GM23338 (cell line): ENCODE results near the gene RAB11FIP3. TPM values are rescaled to one million over a fixed set of nuclear protein-coding genes. Genes with fewer than 3 reads are reported as not detected.

Source experiments
- ATAC-seq: fragments of 200-7000 bp; cut with Tn5 transposase; 3 replicates; pipeline ENCODE4 v1.9.1; 2020
- DNase-seq: peaks from one replicate; pipeline ENCODE4 v3.0.0-alpha.2; 2015; ENCODE audit warnings: low spot score
- H2AFZ ChIP-seq: fragments of 200-600 bp; sonication (generic); 2 replicates; pipeline ENCODE4 v1.8.0; 2016; ENCODE audit warnings: antibody characterized with exemption, mild to moderate bottlenecking, moderate library complexity
- H3F3A ChIP-seq: fragments of 200-600 bp; sonication (generic); replicated peaks from 2 replicates; pipeline ENCODE4 v1.8.0; 2017; ENCODE audit warnings: antibody characterized with exemption, mixed run types, low read depth
- H3K27ac ChIP-seq: fragments of 200-600 bp; sonication (generic); 2 replicates; pipeline ENCODE4 v1.6.1; 2016; ENCODE audit warnings: low read depth
- H3K27me3 ChIP-seq: fragments of 200-600 bp; sonication (generic); 2 replicates; pipeline ENCODE4 v1.8.0; 2016; ENCODE audit warnings: mild to moderate bottlenecking, mixed run types, moderate library complexity; ENCODE audit not compliant: insufficient read depth
- H3K36me3 ChIP-seq: fragments of 200-600 bp; sonication (generic); 2 replicates; pipeline ENCODE4 v1.8.0; 2016; ENCODE audit warnings: mild to moderate bottlenecking; ENCODE audit not compliant: insufficient read depth
- H3K4me1 ChIP-seq: fragments of 200-600 bp; sonication (generic); 2 replicates; pipeline ENCODE4 v1.8.0; 2016; ENCODE audit warnings: mild to moderate bottlenecking, moderate library complexity; ENCODE audit not compliant: insufficient read depth
- H3K4me2 ChIP-seq: fragments of 200-600 bp; sonication (generic); 2 replicates; pipeline ENCODE4 v1.7.1; 2017; ENCODE audit warnings: mixed run types
- H3K4me3 ChIP-seq: fragments of 200-600 bp; sonication (generic); 2 replicates; pipeline ENCODE4 v1.6.1; 2016; ENCODE audit warnings: mixed run types
- H3K79me2 ChIP-seq: fragments of 200-600 bp; sonication (generic); replicated peaks from 2 replicates; pipeline ENCODE4 v1.8.0; 2017; ENCODE audit warnings: mild to moderate bottlenecking; ENCODE audit not compliant: insufficient read depth
- H3K9me2 ChIP-seq: fragments of 200-600 bp; sonication (generic); 2 replicates; pipeline ENCODE4 v1.8.0; 2017; ENCODE audit not compliant: insufficient read depth
- H4K20me1 ChIP-seq: fragments of 200-600 bp; sonication (generic); replicated peaks from 2 replicates; pipeline ENCODE4 v1.8.0; 2017; ENCODE audit warnings: mild to moderate bottlenecking; ENCODE audit not compliant: insufficient read depth
- H3K27ac Mint-ChIP-seq: 2 replicates; pipeline ENCODE4 v1.8.0; 2020; ENCODE audit warnings: inconsistent platforms, mild to moderate bottlenecking, moderate library complexity, mixed read lengths
- H3K27me3 Mint-ChIP-seq: 3 replicates; pipeline ENCODE4 v1.8.0; 2022; ENCODE audit warnings: low read depth, mild to moderate bottlenecking, moderate library complexity, mixed read lengths, inconsistent platforms; ENCODE audit not compliant: insufficient read depth, poor library complexity
- H3K36me3 Mint-ChIP-seq: 3 replicates; pipeline ENCODE4 v1.8.0; 2021; ENCODE audit warnings: low read depth, mild to moderate bottlenecking, inconsistent platforms, moderate library complexity, mixed read lengths
- H3K4me1 Mint-ChIP-seq: 3 replicates; pipeline ENCODE4 v1.8.0; 2020; ENCODE audit warnings: mild to moderate bottlenecking, inconsistent platforms, mixed read lengths
- H3K4me3 Mint-ChIP-seq: 3 replicates; pipeline ENCODE4 v1.8.0; 2021; ENCODE audit warnings: moderate library complexity, mild to moderate bottlenecking, inconsistent platforms, mixed read lengths
- H3K9me3 Mint-ChIP-seq: 3 replicates; pipeline ENCODE4 v1.8.0; 2020; ENCODE audit warnings: moderate library complexity, mild to moderate bottlenecking, inconsistent platforms, mixed read lengths
- CREB1 ChIP-seq: fragments of 250-450 bp; sonication (Bioruptor Pico); IDR thresholded peaks from 2 replicates; pipeline ENCODE4 v1.5.0; 2020; ENCODE audit warnings: low read depth, mild to moderate bottlenecking, moderate library complexity
- ETS1 ChIP-seq: IDR thresholded peaks from 2 replicates; pipeline ENCODE4 v1.6.1; 2016; ENCODE audit warnings: antibody characterized with exemption
- EZH2phosphoT487 ChIP-seq: fragments of 200-600 bp; sonication (generic); IDR thresholded peaks from one replicate; pipeline ENCODE4 v1.8.1; 2018; ENCODE audit warnings: antibody characterized with exemption; ENCODE audit not compliant: unreplicated experiment
- NANOG ChIP-seq: IDR thresholded peaks from 2 replicates; pipeline ENCODE4 v1.6.1; 2016; ENCODE audit warnings: antibody characterized with exemption, borderline replicate concordance
- POLR2AphosphoS5 ChIP-seq: IDR thresholded peaks from 2 replicates; pipeline ENCODE4 v1.6.1; 2016; ENCODE audit warnings: antibody characterized with exemption, low read depth
- REST ChIP-seq: IDR thresholded peaks from one replicate; pipeline ENCODE4 v1.6.1; 2018; ENCODE audit warnings: antibody characterized with exemption; ENCODE audit not compliant: unreplicated experiment
- STAT1 ChIP-seq: IDR thresholded peaks from one replicate; pipeline ENCODE4 v1.6.1; 2016; ENCODE audit warnings: antibody characterized with exemption; ENCODE audit not compliant: unreplicated experiment
- ZNF114 ChIP-seq: fragments of 250-450 bp; sonication (Bioruptor Pico); IDR thresholded peaks from 2 replicates; pipeline ENCODE4 v1.5.0; 2020; ENCODE audit warnings: mild to moderate bottlenecking, moderate library complexity
- ZNF331 ChIP-seq: fragments of 250-450 bp; sonication (Bioruptor Pico); IDR thresholded peaks from 2 replicates; pipeline ENCODE4 v1.5.0; 2020; ENCODE audit warnings: low read depth, mild to moderate bottlenecking, moderate library complexity
- polyA plus RNA-seq: library from polyadenylated mRNA; unstranded; fragments of >200 nt; fragmentation: Nextera tagmentation; extraction: Ambion mirVana; gene quantifications from 2 replicates; pipeline ENCODE4 v1.2.1, GENCODE V29; 2016
- total RNA-seq: library from RNA; depleted of rRNA; stranded (reverse); fragments of >200 nt; shearing (Covaris generic); gene quantifications from 2 replicates; pipeline ENCODE4 v1.2.3, GENCODE V29; 2014

The RAB11FIP3 gene
- total and polyA plus RNA-seq, 2 experiments from 2014 or later = 3.2 to 29.2 TPM

GRCh38 chr16:499924-500323 is 74.5 kb downstream of the RAB11FIP3 start (continued):
- TF ChIP-seq EZH2phosphoT487 = no peak
- TF ChIP-seq CREB1 (CRISPR knock-in tag) = no peak
- no peak for TF ChIP-seq STAT1
- TF ChIP-seq ETS1 = no peak
- no peak for TF ChIP-seq POLR2AphosphoS5
- TF ChIP-seq NANOG = no peak
- TF ChIP-seq REST = no peak
- no peak for TF ChIP-seq ZNF114 (CRISPR knock-in tag)

- no peak overlapping the region for H3K4me3 ChIP-seq
- Mint-ChIP-seq H3K27me3 (peaks cover 12% of the 10 kb centered on the region), H3K4me3 (no peak overlapping the region), H3K36me3 (no peaks in the 10 kb centered on the region; the same call in 2 of the 3 replicates), H3K9me3 (no peaks in the 10 kb centered on the region), H3K27ac (no peak overlapping the region), H3K4me1 (peaks cover 4% of the 10 kb centered on the region; the same call in 2 of the 3 replicates)
- no peak for TF ChIP-seq ZNF331 (CRISPR knock-in tag)
- no peak for TF ChIP-seq REST
- H3K27ac ChIP-seq = no peak overlapping the region
- no peak overlapping the region for H3K4me2 ChIP-seq
- no peaks in the 10 kb centered on the region for H4K20me1 ChIP-seq
- H3K4me1 ChIP-seq = no peaks in the 10 kb centered on the region
- ATAC-seq = no peak
- H3K79me2 ChIP-seq = no peaks in the 10 kb centered on the region
- no peak for DNase-seq
- no peaks in the 10 kb centered on the region for H3K9me2 ChIP-seq
- H2AFZ ChIP-seq = no peak overlapping the region
- H3K27me3 ChIP-seq = no peaks in the 10 kb centered on the region
- H3F3A ChIP-seq = no peaks in the 10 kb centered on the region
- H3K36me3 ChIP-seq = no peaks in the 10 kb centered on the region
These were observed 75.3 kb downstream of the RAB11FIP3 start for GRCh38 chr16:500709-501108.
